Mesenchymal stem cell (in vitro differentiated cells and primary cell): Measurements from ENCODE around the gene LRRC7.

Experiments
- DNase-seq: peaks from one replicate; pipeline ENCODE4 v3.0.0-alpha.2; 2013
- H2AFZ ChIP-seq: one replicate; pipeline ENCODE4 v1.6.1; 2013; ENCODE audit warnings: low read depth, mild to moderate bottlenecking, control low read depth, inconsistent platforms, low read length, moderate library complexity
- H2AK5ac ChIP-seq: 2 replicates; pipeline ENCODE4 v1.6.1; 2013; ENCODE audit warnings: low read length, moderate library complexity, mild to moderate bottlenecking, inconsistent platforms; ENCODE audit not compliant: severe bottlenecking
- H2BK120ac ChIP-seq: one replicate; pipeline ENCODE4 v1.6.1; 2013; ENCODE audit warnings: low read depth, mild to moderate bottlenecking, inconsistent platforms, low read length, moderate library complexity
- H2BK12ac ChIP-seq, 2 experiments: one replicate each; pipeline ENCODE4 v1.6.1; 2013; ENCODE audit warnings: inconsistent platforms in 2 of 2, low read length in 2 of 2, mild to moderate bottlenecking in 2 of 2, moderate library complexity in 2 of 2, control low read depth in 1 of 2
- H2BK15ac ChIP-seq: one replicate; pipeline ENCODE4 v1.6.1; 2013; ENCODE audit warnings: mild to moderate bottlenecking, low read depth, inconsistent platforms; ENCODE audit not compliant: poor library complexity, severe bottlenecking
- H2BK5ac ChIP-seq: 2 replicates; pipeline ENCODE4 v1.6.1; 2013; ENCODE audit warnings: low read depth, mild to moderate bottlenecking, low read length, control low read depth, inconsistent platforms; ENCODE audit not compliant: poor library complexity, severe bottlenecking
- H3K14ac ChIP-seq, 2 experiments: one replicate each; pipeline ENCODE4 v1.6.1; 2013; ENCODE audit warnings: inconsistent platforms in 2 of 2, low read length in 2 of 2, control low read depth in 1 of 2, mild to moderate bottlenecking in 1 of 2, moderate library complexity in 1 of 2
- H3K18ac ChIP-seq, 2 experiments: one replicate each; pipeline ENCODE4 v1.6.1; 2013; ENCODE audit warnings: inconsistent platforms in 2 of 2, low read length in 2 of 2, control low read depth in 1 of 2, low read depth in 1 of 2, mild to moderate bottlenecking in 1 of 2
- H3K23ac ChIP-seq, 2 experiments: one replicate each; pipeline ENCODE4 v1.6.1; 2013; ENCODE audit warnings: inconsistent platforms in 2 of 2, low read length in 2 of 2, mild to moderate bottlenecking in 2 of 2, moderate library complexity in 2 of 2, control low read depth in 1 of 2
- H3K27ac ChIP-seq: 2 replicates; pipeline ENCODE4 v1.5.1; 2013; ENCODE audit warnings: mild to moderate bottlenecking, moderate library complexity, low read length, control low read depth, inconsistent platforms; ENCODE audit not compliant: poor library complexity, severe bottlenecking
- H3K27me3 ChIP-seq, 2 experiments: 2 replicates each; pipeline versions ENCODE4 v1.6.1 to v1.7.0; 2013; ENCODE audit warnings: low read length in 2 of 2, mild to moderate bottlenecking in 2 of 2, moderate library complexity in 2 of 2, control low read depth in 1 of 2, inconsistent platforms in 1 of 2; ENCODE audit not compliant: control insufficient read depth in 1 of 2, insufficient read depth in 1 of 2
- H3K36me3 ChIP-seq, 2 experiments: 2 replicates each; pipeline versions ENCODE4 v1.6.1 to v1.7.0; 2013; ENCODE audit warnings: low read length in 2 of 2, control low read depth in 1 of 2, inconsistent platforms in 1 of 2, low read depth in 1 of 2, mild to moderate bottlenecking in 1 of 2; ENCODE audit not compliant: insufficient read depth in 2 of 2, control insufficient read depth in 1 of 2
- H3K4ac ChIP-seq, 2 experiments: one replicate each; pipeline ENCODE4 v1.6.1; 2013; ENCODE audit warnings: inconsistent platforms in 2 of 2, low read length in 2 of 2, mild to moderate bottlenecking in 2 of 2, moderate library complexity in 2 of 2, control low read depth in 1 of 2, low read depth in 1 of 2
- H3K4me1 ChIP-seq: 2 replicates; pipeline ENCODE4 v1.6.1; 2013; ENCODE audit warnings: low read depth, low read length, control low read depth; ENCODE audit not compliant: control insufficient read depth, insufficient read depth
- H3K4me2 ChIP-seq: 2 replicates; pipeline ENCODE4 v1.6.1; 2013; ENCODE audit warnings: low read length, mild to moderate bottlenecking, inconsistent platforms; ENCODE audit not compliant: poor library complexity, severe bottlenecking
- H3K4me3 ChIP-seq, 2 experiments: 2 replicates each; pipeline versions ENCODE4 v1.5.1 to v1.7.0; 2013; ENCODE audit warnings: low read length in 2 of 2, mild to moderate bottlenecking in 2 of 2, control low read depth in 1 of 2, low read depth in 1 of 2; ENCODE audit not compliant: insufficient read depth in 1 of 2
- H3K79me1 ChIP-seq: replicated peaks from 2 replicates; pipeline ENCODE4 v1.6.1; 2013; ENCODE audit warnings: mild to moderate bottlenecking, control low read depth, low read length, inconsistent platforms; ENCODE audit not compliant: poor library complexity, severe bottlenecking
- H3K9ac ChIP-seq: 2 replicates; pipeline ENCODE4 v1.7.0; 2013; ENCODE audit warnings: mild to moderate bottlenecking, low read length, moderate library complexity
- H3K9me3 ChIP-seq: 2 replicates; pipeline ENCODE4 v1.7.0; 2013; ENCODE audit warnings: mild to moderate bottlenecking, low read length; ENCODE audit not compliant: control insufficient read depth
- H4K8ac ChIP-seq: one replicate; pipeline ENCODE4 v1.6.1; 2013; ENCODE audit warnings: inconsistent platforms, mild to moderate bottlenecking, low read length, moderate library complexity
- H4K91ac ChIP-seq: one replicate; pipeline ENCODE4 v1.6.1; 2013; ENCODE audit warnings: mild to moderate bottlenecking, low read length, inconsistent platforms
- WGBS: methylation state at CpG from one replicate; pipeline ENCODE4 v1.1.7; 2013; ENCODE audit warnings: mixed read lengths; 5-methylcytosine and 5-hydroxymethylcytosine counted together

The LRRC7 gene

DNA sequence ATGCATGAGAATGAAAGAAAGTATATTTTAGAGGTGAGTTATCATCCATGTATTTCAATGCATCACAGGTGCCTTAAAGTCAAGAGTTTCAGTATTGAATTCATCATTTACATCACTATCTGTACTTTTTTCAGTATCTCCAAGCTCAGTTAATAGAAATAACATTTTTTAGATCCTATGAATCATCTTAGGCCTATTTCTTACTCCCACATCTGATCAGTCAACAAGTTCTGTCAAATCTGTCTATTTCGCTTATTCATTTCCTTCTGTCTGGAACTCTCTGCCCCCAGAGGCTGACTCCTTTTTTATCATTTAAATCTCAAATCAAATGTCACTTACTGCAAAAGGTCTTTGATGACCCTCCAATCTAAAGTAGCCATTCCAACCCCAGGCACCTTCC is 295.2 kb downstream of the LRRC7 start:
- no peaks in the 10 kb centered on the region for H3K4me1 ChIP-seq
- no peak overlapping the region for H2BK15ac ChIP-seq
- no peak overlapping the region for H4K8ac ChIP-seq
- no peaks in the 10 kb centered on the region for H3K36me3 ChIP-seq
- no peak overlapping the region for H3K9ac ChIP-seq
- H3K27me3 ChIP-seq: no peaks in the 10 kb centered on the region
- no peak overlapping the region for H4K91ac ChIP-seq
- H2BK12ac ChIP-seq: no peak overlapping the region
- H2AK5ac ChIP-seq: no peak overlapping the region
- no peak for DNase-seq
- no peak overlapping the region for H3K4me3 ChIP-seq
- no peak overlapping the region for H3K23ac ChIP-seq
- H3K79me1 ChIP-seq: no peaks in the 10 kb centered on the region
- no peak overlapping the region for H2BK120ac ChIP-seq
- no peak overlapping the region for H3K27ac ChIP-seq
- H3K9me3 ChIP-seq: no peaks in the 10 kb centered on the region
- H3K18ac ChIP-seq: no peak overlapping the region
- H2BK5ac ChIP-seq: no peak overlapping the region
- 100% methylated on average over 1 of the region's 1 CpG for WGBS
- no peak overlapping the region for H2AFZ ChIP-seq
- H3K4ac ChIP-seq: no peak overlapping the region
- no peak overlapping the region for H3K4me2 ChIP-seq
- no peak overlapping the region for H3K14ac ChIP-seq

DNA sequence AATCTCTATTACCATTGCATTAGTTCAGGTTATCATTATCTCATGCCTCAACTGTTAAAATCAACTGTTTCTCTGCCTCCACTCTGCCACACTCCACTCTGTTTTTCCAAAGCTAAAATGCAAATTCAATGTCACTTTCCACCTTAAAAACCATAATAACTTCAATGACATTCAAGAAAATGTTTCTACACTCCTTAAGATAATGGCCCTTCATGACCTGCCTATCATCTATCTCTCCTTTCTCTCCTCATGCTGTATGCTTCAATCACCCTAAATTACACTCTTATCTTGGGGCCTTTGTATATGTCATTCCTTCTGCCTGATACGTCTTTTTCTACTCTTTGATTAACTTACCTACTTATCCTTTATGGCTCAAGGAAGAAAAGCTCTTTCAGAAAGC is 296.0 kb downstream of the LRRC7 start:
- H3K23ac ChIP-seq: no peak overlapping the region
- no peak for DNase-seq
- no peak overlapping the region for H2AK5ac ChIP-seq
- H2BK12ac ChIP-seq: no peak overlapping the region
- no peak overlapping the region for H3K4ac ChIP-seq
- H3K79me1 ChIP-seq: no peaks in the 10 kb centered on the region
- no peak overlapping the region for H2AFZ ChIP-seq
- H4K8ac ChIP-seq: no peak overlapping the region
- H2BK5ac ChIP-seq: no peak overlapping the region
- no peak overlapping the region for H2BK15ac ChIP-seq
- no peak overlapping the region for H2BK120ac ChIP-seq
- H3K14ac ChIP-seq: no peak overlapping the region
- no peak overlapping the region for H3K18ac ChIP-seq
- H3K27me3 ChIP-seq: no peaks in the 10 kb centered on the region
- H3K4me3 ChIP-seq: no peak overlapping the region
- no peaks in the 10 kb centered on the region for H3K4me1 ChIP-seq
- no peaks in the 10 kb centered on the region for H3K9me3 ChIP-seq
- 100% methylated on average over 1 of the region's 1 CpG for WGBS
- H3K9ac ChIP-seq: no peak overlapping the region
- no peak overlapping the region for H3K27ac ChIP-seq
- no peaks in the 10 kb centered on the region for H3K36me3 ChIP-seq
- no peak overlapping the region for H3K4me2 ChIP-seq
- H4K91ac ChIP-seq: no peak overlapping the region

DNA sequence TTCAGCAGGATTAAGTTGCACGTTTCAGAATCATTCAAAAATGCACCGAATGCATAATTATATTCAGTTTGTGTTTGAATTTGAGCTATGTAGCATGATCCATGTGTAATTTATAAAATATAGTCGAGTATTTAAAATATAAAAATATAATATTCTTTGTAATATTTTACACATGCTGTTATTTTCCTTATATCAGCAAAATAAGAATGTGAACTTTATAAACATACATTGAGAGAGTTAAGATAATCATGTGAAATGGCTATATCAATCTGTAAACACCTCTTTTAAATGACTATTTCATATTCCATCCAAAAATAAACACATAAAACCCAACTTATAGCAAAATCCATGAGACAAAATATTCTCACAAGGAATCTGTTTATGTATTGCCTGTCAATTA is 303.7 kb downstream of the LRRC7 start:
- DNase-seq: no peak
- H3K4me3 ChIP-seq: no peak overlapping the region
- no peak overlapping the region for H2BK5ac ChIP-seq
- H3K27me3 ChIP-seq: no peaks in the 10 kb centered on the region
- H3K36me3 ChIP-seq: no peaks in the 10 kb centered on the region
- H4K8ac ChIP-seq: no peak overlapping the region
- no peaks in the 10 kb centered on the region for H3K79me1 ChIP-seq
- no peak overlapping the region for H2AFZ ChIP-seq
- no peak overlapping the region for H2BK120ac ChIP-seq
- no peaks in the 10 kb centered on the region for H3K9me3 ChIP-seq
- no peak overlapping the region for H3K4ac ChIP-seq
- no peaks in the 10 kb centered on the region for H3K4me1 ChIP-seq
- H4K91ac ChIP-seq: no peak overlapping the region
- no peak overlapping the region for H2AK5ac ChIP-seq
- H3K4me2 ChIP-seq: no peak overlapping the region
- H3K27ac ChIP-seq: no peak overlapping the region
- H3K23ac ChIP-seq: no peak overlapping the region
- no peak overlapping the region for H3K18ac ChIP-seq
- H2BK15ac ChIP-seq: no peak overlapping the region
- no peak overlapping the region for H2BK12ac ChIP-seq
- no peak overlapping the region for H3K14ac ChIP-seq
- WGBS: 60% methylated on average over 1 of the region's 3 CpGs
- no peak overlapping the region for H3K9ac ChIP-seq

DNA sequence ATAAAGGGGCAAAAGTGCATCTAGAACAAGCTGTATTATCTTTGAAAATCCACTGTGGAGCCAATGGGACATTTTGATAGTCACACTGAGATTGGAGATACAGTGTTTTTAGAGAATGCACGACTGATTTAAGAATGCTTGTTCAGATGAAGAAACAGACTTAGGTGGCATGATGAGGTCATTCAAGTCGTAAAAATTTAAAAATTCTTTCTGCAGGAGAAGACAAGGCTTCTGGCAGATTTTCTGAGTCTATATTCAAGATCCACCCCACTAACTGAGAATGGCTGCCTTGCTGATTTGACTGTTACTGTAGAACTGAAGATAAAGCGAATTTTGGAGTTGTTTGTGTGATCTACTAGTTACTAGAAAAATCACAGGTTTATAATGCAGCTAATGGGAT is 310.6 kb downstream of the LRRC7 start:
- no peak overlapping the region for H2BK5ac ChIP-seq
- no peak overlapping the region for H3K4ac ChIP-seq
- no peak for DNase-seq
- H3K27me3 ChIP-seq: no peaks in the 10 kb centered on the region
- H3K79me1 ChIP-seq: no peaks in the 10 kb centered on the region
- H4K8ac ChIP-seq: no peak overlapping the region
- H3K9ac ChIP-seq: no peak overlapping the region
- 64% methylated on average over 3 of the region's 3 CpGs for WGBS
- no peaks in the 10 kb centered on the region for H3K36me3 ChIP-seq
- H3K4me1 ChIP-seq: no peaks in the 10 kb centered on the region
- no peak overlapping the region for H3K14ac ChIP-seq
- H2BK12ac ChIP-seq: no peak overlapping the region
- no peak overlapping the region for H3K4me3 ChIP-seq
- H3K9me3 ChIP-seq: no peaks in the 10 kb centered on the region
- no peak overlapping the region for H2BK120ac ChIP-seq
- H3K18ac ChIP-seq: no peak overlapping the region
- no peak overlapping the region for H3K4me2 ChIP-seq
- no peak overlapping the region for H3K27ac ChIP-seq
- H2AK5ac ChIP-seq: no peak overlapping the region
- H3K23ac ChIP-seq: no peak overlapping the region
- no peak overlapping the region for H4K91ac ChIP-seq
- no peak overlapping the region for H2BK15ac ChIP-seq
- H2AFZ ChIP-seq: no peak overlapping the region
